ENCODE measurements around the gene KLHL29.

Gene KLHL29

DNA sequence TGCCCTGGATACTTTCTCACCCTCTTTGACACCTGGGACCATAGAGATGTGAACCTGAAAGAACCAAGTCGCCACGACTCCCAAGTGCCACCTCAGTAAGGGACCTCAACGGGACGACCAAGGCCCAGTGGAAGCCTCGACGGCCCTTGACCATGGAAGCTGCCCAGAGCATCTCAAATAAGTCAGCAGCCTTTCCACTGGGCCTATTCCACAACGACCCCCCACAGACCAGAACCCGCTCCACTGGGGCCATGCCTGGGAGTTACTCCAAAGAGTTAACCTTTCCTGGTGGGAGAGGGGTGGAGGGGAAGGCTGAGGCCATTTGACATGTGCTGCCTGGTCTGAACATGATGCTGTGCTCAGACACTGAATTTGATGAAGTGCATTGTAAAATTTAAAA, 146.9 kb downstream of the KLHL29 start:
- DNase-seq (ENCODE audit: low spot score), result no peak

DNA sequence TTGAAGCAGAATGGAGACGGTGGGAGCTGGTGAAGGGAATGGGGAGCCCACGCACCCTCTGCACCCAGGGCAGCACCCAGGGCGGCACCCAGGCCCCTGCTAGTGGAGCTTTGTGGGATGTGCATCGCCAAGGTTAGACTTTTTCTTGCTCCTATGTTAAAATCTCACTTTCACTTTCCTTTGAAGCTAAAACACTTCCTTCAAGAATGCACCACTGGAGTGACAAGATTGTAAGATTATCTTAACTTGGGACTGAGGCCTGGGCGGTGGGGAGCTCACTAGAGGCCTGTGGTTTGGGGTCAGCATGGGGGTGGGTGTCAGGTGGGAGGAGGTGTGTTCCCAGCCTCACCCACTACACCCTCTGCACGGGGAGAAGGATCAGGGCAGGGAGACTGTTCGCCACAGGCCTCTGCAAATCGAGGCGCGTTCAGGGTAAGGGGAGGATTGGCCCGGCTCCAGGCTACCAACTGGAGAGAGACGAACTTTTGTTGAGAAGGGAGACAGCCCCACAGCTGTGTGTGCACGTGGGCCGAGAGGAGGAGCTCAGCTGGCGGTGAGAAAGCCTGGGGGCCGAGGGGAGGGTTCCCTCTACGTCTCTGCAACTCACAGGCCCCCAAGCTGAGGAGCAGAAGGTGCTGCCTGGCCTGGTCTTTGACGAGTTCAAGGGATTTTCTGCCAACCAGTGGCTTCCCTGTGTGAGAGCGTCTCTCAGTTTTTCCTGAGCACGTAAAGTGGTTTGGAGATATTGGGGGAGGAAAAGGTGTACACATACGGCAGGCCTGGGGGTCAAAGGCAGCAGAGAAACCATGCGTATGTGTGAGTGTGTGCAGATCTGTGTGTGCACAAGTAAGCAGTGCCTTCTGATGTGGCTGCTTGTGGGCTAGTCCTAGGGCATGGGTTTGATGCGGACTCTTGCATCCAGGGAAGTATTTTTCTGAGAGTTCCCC, 147.7 kb downstream of the KLHL29 start:
- DNase-seq (ENCODE audit: low spot score), result no peak

DNA sequence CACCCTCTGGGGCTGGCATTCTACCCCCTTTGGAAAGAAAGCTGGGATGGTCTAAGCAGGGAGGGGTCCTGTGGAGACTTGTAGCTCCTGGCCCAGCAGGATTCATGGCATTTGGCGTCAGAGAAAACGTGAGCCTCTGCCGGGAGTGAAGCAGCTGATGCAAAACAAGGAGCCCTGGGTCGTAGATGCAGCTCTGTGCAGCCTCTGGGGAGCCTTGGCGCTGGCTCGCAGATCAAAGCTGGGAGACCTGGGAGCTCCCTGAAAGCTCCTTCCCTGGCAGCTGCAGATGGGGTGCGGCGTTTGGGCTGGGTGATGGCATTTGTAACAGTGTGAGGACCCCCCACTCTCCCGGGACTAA, 148.3 kb downstream of the KLHL29 start:
- DNase-seq (ENCODE audit: low spot score), result no peak

DNA sequence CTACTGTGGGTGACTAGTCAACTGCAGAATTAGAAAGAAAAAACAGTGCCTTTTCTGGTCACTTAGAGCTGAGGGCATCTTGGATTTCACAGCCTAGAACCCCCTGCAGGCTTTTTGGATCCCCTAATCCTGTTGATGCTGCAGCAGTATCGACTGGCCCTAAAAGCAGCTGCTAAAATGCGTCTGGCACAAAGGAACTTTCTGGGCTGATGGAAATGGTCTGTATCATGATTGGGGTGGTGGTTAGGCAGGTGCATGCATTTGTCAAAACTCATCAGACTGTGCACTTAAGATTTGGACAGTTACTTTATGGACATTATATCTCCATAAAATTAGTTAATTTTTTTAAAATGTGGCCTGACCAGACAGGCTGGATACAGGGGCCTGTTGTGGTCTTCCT, 149.8 kb downstream of the KLHL29 start:
- no peak for DNase-seq (ENCODE audit: low spot score)

DNA sequence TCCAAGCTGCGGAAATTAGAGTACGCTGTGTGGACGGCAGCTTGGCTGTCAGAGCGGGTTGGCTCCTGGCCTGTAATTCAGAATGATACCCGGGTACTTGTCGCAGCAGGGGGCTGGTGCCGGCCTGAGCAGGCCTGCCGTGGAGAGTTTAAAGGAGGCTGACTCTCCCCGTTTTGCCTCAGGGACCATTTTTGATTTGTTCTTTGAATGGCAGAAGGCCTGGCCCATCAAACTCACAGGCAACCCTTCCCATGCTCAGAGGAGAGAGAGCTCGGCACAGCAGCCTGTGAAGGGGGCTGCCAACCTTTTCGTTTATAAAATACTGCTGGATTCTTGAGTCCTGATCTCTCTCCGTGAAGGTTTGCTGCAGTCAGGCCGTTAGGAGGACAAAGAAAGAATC, 151.3 kb downstream of the KLHL29 start:
- DNase-seq (ENCODE audit: low spot score), result no peak

DNA sequence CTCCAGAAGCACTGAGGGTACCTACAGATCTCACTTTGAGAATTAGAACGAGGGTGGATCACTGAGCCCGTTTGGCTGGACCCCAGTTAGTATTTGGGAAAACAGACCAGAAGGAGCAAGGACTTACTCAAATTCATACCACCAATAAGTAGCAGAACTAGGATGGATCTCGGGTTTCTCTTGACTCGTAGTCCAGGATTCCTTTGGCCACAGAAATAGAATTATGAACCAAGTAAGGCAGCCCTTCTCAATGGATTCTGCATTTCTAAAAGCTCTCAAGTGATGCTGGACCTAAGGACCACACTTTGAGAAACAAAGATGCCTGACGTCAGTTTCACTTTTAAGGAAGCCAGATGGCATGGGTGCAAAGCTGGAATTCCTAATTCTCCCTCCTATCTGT, 153.0 kb downstream of the KLHL29 start:
- DNase-seq (ENCODE audit: low spot score), result no peak

DNA sequence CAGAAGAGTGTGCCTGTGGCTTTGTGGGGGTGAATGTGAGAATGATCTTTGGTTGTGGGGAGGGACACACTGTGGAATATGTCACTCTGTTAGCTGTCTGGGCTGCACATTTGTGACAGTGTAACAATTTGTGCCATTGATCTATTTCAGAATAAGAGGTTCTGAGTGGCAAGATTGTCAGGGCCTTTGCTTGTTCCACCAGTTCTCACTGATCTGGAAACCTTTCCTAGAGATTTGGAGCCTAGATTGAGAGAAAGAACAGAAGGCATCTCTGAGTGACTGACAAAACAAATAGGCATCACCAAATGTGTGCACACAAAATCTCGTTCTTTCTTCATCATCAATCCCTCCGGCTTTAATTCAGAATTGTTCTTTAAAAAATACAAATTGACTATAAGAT, 153.6 kb downstream of the KLHL29 start:
- no peak for DNase-seq (ENCODE audit: low spot score)

DNA sequence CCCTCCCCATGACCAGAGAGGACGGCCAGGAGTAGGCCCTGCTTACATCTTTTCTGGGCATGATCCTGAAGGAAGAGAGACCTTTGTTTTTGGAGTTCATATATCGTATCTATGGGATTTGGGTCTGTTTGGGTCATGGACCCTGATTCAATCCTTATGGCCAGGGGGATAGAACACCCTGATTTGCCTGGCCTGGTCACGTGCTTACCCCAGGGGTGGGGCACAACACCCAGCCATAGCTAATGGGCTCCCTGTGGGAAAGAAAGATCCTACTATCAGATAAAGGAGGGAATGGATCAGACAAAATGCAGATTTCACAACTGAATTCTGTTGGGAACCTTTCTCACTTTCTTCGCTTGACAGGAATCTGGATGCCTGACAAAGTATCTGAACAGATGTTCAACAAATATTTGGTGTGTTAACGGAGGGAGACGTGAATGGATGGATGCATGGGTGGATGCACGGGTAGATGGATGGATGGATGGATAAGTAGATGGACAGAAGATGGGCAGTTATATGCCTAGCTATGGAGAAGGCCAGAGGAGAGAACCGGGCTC, 155.9 kb downstream of the KLHL29 start:
- no peak for DNase-seq (ENCODE audit: low spot score)

DNA sequence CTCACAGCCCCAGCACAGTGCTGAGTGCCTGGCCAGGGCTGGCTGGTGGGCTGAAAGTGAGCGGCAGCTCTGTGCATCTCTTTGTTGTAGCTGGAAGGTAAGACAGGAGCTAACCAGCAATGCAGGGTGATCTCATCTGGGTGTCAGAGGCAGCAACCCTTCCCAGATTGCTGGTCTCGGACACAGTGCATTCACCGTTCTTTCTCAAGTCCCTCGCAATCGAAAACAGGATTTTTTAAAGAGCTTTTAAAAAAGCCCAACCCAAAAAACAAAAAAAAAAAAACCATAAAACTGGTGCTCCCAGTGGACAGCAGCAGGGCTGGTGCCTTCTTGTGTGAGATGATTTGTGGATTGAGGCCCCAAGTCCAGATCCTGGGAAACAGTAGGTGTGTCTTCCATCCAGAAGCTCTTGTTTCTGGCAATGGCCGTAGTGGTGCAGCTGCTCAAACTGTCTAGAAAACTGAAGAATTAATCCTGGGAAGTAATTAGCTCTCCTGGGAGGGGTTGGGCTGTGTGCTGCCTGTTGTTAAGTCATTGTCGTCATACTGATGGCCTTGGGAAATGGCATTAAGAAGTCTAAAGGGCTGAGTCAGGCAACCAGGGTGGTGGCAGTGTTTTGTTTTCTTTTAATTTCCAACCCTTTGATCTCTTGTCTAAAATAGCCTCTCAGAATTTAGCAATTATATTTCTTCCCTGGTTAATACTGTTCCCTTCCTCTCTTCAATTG, 156.7 kb downstream of the KLHL29 start:
- DNase-seq (ENCODE audit: low spot score), result no peak

DNA sequence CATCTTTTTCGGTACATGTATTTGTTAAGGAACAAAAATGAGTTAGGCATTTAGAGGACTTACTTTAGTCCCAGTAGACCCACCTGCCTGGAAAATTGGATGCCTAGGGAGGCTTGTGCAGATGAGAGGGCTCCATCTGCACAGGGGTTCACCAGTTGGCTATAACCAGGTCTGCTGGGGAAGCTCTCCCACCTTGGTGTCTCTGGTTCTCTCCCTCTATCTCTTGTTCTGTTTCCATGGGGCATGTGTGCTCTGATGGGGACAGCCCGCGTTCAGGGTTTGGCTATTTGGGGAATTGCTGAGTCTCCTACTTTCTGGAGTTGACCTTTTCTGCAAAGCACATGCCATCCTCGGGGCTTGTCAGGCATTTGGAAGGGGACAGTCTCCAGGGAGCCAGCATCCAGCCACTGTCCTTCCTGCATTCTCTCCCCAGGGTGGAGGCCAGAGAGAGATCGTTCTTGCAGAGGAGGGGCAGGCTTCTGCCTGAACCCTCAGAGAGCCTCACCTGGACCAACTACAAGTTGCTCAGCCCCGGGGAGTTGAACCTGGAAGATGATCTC, 157.3 kb downstream of the KLHL29 start:
- DNase-seq (ENCODE audit: low spot score), result no peak

DNA sequence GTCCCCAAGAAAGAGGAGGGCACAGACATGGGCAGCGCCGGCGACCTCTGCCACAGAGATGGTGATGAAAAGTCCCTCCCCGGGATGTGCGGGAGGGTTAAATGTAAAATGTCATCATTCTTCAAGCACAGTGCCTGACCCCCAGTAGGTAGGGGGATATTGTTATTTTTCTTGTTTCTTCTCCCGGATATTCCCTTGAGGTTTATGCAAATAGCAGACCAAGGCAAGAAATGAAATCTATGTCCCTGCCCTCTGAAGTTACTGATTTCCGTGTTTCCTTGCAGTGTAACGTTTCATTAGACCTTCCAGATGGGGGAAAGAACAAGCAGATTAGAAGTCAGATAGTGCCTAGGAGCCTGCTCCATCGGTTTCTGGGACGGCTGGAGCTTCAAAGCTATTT, 158.3 kb downstream of the KLHL29 start:
- DNase-seq (ENCODE audit: low spot score), result no peak

DNA sequence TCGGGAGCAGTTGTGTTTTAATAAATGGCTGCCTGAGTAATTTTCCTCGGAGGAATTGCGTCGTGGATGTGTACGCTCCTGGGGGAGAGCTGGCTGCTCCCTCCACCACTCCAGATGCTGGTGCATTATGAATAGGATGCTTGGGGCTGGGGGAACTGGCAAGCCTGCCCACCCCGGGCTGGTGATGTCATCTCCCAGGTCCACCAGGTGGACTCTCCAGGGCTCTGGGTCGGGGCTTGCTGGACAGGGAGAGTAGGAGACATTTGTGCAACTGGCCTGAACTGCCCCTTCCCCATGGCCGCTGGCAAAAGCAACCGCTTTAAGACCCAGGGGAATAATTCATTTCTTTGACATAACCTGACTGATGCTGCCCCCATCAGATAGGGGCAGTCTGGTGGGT, 158.7 kb downstream of the KLHL29 start:
- DNase-seq (ENCODE audit: low spot score), result no peak

DNA sequence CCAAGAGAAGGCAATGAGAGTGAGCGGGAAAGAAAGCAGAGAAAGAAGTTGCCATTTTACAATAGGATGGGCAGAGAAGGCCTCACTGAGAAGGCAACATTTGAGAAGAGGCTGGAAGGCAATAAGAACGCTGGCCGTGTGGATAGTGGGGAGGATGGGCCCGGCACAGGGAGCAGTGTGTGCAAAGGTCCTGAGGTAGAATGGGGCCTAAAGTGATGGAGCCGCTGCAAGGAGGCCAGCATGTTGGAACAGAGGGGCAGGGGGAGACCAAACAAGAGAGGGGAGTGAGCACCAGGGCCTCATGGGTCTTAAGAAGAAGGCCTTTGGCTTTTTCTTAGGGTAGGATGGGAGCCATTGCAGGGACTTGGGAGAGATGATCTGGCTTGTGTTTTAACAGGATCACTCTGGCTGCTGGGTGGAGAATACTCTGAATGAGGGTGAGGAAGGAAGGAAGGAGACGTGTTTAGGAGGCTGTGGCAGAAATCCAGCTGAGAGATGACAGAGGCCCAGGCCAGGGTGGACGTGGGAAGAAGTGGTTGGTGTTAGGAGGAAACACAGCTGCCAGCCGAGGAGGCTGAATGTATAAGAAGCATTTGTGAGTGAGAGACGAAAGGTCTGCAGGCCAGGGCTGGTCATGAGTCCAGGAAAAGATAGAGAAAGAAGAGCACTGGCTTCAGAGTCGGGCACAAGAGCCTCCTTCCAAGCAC, 159.8 kb downstream of the KLHL29 start:
- no peak for DNase-seq (ENCODE audit: low spot score)

DNA sequence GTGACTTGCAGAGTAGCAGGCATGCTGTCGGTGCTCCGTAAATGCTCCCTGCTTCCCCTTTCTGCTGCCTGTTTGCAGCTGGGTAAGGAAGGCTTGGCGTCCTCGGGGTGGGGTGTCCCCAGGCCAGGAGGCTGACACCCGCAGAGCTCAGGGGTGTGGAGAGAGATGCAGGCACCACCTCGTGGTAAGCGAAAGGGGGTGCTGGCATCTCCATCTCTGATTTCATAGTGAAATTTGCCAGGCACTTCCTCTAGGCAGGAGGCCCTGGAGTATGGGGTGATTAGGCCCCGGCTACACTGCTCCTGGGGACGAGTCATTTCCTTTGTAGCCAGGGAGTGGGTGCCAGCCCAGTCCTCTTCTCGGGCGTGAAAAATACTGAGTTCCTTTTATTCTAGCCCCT, 160.4 kb downstream of the KLHL29 start:
- DNase-seq (ENCODE audit: low spot score), result no peak

DNA sequence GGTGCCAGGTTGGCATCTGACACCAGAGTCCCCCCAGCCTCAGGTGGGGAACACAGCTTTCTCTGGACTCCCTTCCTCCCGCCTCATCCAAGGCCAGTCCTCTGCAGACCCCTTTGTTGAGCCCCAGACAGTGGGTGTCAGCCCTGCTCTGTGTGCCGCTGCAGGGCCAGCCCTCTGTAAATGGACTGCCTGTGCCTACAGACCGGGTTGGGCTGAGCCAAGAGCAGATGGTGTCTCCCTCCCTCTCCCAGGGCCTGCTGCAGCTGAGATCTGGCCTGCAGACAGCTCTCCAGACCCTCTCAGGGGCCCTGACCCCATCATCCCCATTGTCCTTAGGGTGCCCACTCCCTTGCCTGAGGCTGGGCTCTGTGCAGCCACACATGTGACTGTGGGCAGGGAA, 160.8 kb downstream of the KLHL29 start:
- DNase-seq (ENCODE audit: low spot score), result no peak

DNA sequence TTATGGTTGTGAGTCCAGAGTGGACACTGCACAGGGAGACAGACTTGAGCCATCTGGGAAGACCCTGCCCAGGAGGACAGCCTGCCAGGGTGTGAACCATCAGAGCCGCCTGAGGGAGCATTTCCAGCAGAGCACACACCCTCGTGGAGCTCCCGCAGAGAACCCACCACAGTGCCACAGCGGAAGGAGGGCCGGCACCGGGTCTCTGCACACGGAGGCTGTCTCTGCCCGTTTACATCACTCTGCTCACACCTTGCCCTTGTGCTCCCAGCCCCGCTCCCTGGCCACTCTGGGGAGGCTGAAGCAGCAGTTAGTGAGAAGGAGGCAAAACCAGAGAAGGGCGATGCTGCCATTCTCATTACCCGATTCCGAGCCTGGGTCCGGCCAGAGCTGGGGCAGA, 161.9 kb downstream of the KLHL29 start:
- no peak for DNase-seq (ENCODE audit: low spot score)

DNA sequence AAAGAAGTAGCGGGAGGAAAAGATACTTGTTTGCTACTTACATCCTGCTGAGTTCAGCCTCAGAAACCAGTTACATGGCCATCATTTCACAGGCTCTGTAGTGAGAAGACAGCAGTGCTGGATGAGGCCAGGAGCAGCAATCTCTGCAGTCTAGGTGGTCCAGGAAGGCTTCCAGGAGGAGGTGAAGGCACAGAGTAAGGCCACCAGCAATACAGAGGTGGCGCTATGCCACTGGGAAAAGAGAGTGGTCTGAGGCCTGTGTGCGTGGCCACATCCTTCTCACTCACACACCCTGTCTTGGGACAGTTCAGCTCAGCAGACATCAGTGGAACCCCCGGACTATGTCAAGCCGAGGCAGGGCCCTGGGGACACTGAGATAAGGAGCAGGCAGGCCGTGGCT, 162.7 kb downstream of the KLHL29 start:
- DNase-seq (ENCODE audit: low spot score), result no peak

DNA sequence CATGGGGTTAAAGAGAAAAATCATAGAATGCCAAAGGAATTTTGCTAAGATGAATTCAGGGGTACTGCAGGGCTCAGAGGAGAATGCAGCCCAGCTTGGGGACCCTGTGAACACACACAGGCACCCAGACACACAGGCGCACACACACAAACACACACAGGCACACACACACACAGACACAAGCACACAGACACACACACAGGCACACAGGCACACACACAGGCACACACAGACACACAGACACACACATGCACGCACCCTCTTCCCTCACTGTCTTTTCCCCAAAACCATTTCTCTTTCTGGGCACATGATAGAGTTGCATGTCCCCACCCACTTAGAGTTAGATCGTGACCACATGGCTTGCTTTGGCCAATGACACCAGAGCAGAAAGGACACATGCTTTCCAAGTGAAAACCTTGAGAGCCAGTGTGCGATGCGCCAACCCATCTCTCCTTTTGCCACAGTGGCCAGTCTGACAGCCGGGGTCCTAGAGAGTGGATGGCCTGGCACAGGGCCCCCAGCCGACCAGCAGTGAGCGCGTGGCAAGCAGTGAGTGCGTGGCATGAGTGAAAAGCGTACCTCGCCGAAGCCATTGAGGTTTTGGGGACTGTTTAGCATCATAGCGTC, 163.3 kb downstream of the KLHL29 start:
- DNase-seq (ENCODE audit: low spot score), result no peak

DNA sequence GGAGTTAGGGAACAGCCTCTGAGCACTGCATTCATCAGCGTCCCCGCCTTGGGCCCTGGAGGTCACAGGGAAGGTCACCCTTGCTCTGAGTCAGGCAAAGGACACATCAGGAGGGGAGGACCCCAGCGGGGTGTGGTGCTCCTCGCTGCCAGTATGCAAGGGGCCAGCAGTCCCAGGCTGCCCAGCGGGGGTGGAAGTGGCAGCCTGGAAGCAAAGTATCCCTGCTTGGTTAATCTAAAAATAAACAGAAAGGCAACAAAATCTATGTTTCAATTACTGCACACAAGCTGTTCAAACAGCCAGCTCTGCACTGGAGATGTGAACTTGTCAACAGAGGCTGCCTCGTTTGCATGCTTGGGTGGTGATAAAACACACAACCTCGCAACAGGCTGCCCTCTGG, 164.1 kb downstream of the KLHL29 start:
- no peak for DNase-seq (ENCODE audit: low spot score)

DNA sequence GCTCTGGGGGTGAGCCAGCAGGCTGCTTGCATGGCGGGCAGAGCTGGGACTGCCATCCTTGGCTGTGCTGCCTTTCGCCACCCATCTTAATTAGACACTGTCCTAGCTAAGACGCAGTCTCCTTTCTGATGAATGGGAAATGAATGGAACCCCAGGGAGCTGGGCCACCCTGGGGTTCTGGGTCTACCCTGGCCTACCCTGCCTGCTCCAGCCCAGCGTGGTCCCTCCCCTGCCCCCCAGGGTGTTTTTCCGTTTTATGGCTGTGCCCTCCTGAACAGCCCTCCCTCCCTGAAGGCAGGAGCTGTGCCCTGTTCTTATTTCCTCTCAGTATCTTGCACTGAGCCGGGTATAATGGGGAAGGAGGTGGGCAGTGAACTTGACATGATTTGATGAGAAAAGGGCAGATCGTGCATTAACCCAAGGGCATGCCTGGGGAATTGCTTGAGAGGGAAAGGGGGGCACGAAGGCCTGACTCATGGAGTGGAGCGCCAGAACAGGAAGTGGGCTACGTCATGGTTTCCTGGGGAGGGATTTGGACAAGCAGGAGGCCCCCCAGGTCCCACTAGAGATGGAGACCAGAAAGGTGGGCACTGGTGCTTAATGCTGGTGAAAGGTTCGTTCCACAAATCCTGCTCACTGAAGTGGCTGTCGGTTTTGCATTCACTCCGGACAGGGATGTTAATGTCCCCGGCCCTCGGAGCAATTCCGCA, 165.0 kb downstream of the KLHL29 start:
- no peak for DNase-seq (ENCODE audit: low spot score)

DNA sequence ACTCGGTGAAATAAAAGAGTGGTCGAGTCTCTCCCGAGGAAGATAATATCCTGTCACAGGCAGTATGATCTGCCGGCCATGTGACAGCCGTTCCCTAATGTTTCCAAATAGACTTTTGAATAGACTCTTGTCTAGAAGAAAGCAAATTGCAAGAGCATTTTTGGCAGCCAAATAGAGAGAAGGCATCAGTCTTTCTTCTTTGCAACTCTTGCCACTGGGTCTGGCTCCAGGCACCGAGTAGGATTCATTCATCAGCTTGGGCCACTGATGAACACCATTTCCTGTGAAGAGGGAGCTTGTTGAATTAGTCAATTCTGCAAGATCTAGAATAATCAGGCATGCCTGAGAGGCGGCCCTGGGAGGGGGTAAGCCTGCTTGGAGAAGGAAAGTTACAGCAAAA, 165.6 kb downstream of the KLHL29 start:
- peak; percentile 57 for DNase-seq (ENCODE audit: low spot score)

Data from Ammon's horn (tissue), 1 donor.